ENCODE data around the gene KREMEN2.
A peak's percentile ranks its signal among the peaks of the same experiment; 100 is the strongest.

KREMEN2 gene

GRCh38 chr16:2980227-2981176, 16.4 kb downstream of the KREMEN2 start, which contains the start of gene PKMYT1:
Gene PKMYT1, minus strand, starts transcription at chr16:2980446. Its CDS starts 789 bp downstream, at chr16:2979657.
- DNase-seq: peak; percentile 98
- ATAC-seq: peak; percentile 85

- no peak for DNase-seq
Observed at GRCh38 chr16:2981177-2981898, 17.3 kb downstream of the KREMEN2 start.

DNA sequence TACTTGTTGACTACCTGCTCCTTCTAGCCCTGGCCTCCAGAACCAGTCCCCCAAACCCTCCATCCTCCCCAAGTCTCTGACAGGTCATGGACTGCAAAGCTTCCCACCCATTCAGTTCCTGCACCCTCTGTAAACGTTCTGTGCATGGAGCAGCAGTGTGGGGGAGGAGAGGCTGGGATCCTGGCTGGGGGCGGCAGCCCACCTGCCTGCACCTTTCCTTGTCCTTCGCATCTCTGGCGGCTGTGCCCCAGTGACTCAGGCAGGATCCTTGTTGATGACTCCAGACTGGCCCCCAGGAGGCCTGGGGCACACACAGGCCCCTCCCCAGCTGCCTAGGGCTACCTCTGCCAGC, 17.8 kb downstream of the KREMEN2 start:
- no peak for ATAC-seq
- no peak for DNase-seq

More at GRCh38 chr16:2981177-2981898, 17.3 kb downstream of the KREMEN2 start:
- ATAC-seq: no peak

GRCh38 chr16:2982402-2982801, 18.3 kb downstream of the KREMEN2 start:
- ATAC-seq (no peak), DNase-seq (no peak)

- peak; percentile 84 for DNase-seq
- peak; percentile 60 for ATAC-seq
Observed at GRCh38 chr16:2983706-2984136, 19.6 kb downstream of the KREMEN2 start.

DNA sequence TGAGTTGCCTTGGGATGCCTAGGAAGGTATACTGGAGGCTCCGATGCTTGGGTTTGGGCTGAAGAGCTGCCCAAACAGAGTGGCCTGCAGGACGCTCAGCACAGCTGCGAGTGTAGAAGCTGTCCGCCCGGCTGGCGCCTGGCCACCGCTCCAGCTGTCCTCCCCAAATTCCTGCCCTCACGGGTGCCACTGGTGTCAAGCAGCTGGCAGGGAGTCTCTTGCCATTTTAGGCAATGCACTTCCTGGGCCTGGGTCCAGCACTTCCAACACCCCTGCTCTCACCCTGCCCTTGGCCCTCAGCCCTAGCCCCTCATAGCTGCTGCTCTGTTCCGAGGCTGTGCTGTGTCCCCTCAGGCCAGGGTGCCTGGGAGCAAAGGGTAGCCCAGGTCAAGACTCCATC, 21.4 kb downstream of the KREMEN2 start:
- ATAC-seq: no peak
- no peak for DNase-seq

DNA sequence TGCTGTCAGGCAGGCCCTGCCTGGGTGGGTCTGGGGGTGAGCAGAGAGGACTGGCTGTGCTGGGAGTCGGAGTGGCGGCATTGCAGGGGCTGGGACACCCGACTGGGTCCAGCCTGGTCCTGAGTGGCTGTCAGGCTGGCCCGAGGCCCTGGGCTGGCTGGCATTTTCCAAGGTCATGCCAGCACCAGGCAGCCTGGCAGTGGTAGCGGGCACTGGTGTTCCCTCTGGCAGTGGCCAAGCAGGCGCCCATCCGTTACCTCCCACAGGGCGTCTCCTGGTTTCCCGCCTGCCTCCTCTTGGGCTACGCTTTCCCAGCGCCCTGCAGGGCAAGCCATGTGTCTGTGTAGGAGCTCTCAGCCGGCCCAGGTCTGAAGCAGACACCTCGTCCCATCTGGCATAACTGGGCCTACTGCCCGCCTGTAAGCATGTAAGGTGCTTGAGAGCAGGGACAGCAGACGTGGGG, 21.8 kb downstream of the KREMEN2 start:
- no peak for DNase-seq
- no peak for ATAC-seq

DNA sequence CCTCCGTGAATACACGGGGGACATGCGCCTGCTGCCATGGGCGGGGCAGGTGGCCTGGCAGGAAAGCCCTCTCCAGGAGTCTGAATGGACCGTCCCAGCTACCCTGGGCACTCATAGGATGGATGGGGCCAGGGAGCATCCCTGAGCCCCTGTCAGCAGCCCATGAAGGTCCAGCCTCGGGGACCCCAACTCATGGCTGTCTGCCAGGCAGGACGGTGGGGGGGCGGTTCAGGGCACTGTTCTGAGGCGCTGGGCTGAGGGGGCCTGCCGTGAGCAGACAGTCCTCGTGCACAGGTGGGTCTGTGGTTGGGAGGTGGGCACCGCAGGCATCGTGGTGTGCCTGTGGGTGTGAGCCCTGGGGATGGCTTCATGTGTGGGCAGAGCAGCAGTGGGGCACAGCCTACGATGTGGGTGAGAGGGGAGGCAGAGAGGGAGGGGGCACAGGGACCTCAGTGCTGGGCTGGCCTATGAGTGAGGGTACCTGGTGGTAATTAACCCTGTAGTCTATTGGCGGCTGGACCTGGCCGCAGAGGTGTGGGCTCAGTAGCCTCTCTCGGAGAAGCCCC, 22.6 kb downstream of the KREMEN2 start:
- DNase-seq (no peak), ATAC-seq (no peak)

DNA sequence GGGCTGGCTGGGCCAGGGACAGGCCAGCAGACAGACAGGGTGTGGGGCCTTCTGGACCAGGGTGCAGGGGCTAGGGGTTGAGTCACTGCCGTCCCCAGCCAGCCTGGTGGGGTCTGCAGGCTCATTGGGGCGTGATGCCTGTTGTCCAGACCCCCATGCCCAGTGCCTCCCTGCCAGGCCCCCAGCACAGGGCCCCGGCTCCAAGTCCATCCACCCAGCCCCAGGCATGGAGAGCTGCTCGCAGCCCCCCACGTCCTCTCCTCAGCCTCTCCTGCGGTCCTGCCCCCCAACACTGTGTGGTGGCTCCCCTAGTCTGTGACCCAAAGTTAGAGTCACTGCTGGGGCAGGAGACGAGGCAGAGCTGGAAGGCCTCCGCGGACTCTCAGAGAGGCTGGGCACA, 23.2 kb downstream of the KREMEN2 start:
- ATAC-seq (no peak), DNase-seq (no peak)

DNA sequence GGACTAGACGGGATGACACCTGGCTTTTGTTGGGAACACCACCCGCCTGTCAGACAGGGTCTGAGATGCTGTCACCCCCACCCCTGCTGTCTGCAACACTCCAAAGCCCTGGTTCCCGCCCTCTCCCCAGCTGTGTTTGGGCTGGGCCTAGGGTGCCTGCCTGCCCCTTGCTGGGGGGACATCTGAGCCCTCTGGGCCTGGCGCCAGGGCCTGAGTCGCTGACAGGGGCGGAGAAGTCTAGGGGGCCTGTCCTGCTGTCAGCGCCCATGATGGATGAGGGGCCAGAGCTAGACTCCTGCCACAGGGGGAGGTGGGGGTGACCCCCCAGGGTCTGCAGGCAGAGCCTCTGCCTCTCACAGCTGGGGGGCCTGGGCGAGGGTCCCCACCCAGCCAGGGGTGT, 23.8 kb downstream of the KREMEN2 start:
- no peak for DNase-seq
- no peak for ATAC-seq

GRCh38 chr16:2988590-2989099, 24.6 kb downstream of the KREMEN2 start:
- DNase-seq (no peak), ATAC-seq (no peak)

GRCh38 chr16:2990891-2991290, 26.8 kb downstream of the KREMEN2 start:
- DNase-seq (no peak), ATAC-seq (no peak)

GRCh38 chr16:2991566-2992261, 27.6 kb downstream of the KREMEN2 start:
- no peak for ATAC-seq
- DNase-seq: no peak

DNA sequence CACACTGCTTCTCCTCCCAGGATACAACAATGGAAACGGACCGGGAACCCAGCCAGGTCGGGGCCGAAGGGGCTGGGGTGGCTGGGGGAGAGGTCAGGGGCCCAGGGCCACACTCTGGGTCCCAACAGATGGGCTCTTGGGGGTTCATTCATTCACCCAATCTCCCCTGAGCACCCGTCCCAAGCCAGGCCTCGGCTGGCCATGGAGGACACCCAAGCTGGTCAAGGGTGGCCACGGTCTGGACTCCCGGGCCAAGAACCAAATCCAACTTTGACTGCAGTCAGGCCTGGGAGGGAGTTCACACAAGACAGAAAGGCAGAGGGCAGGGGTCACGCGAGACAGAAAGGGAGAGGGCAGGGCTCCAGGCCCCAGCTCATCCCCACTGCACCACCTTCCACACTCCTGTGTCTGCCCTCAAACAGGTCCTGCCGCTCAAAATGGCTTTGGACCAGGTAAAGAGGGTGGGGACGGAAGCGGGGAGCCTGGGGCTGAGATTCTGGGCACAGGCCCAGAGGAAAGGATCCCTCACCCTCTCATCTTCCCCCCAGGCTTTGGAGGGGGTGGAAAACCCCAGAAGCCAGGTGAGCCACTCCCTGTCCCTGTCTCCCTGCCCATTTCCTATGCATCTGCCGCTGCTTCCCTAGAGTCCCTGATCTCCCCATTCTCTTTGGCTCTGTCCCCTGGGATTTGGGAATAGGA, 28.5 kb downstream of the KREMEN2 start:
- ATAC-seq (no peak), DNase-seq (no peak)

- no peak for ATAC-seq
- DNase-seq: no peak
Observed at GRCh38 chr16:2996298-2996697, 32.2 kb downstream of the KREMEN2 start.

GRCh38 chr16:2999929-3000328, 35.9 kb downstream of the KREMEN2 start:
- ATAC-seq (no peak), DNase-seq (no peak)

DNA sequence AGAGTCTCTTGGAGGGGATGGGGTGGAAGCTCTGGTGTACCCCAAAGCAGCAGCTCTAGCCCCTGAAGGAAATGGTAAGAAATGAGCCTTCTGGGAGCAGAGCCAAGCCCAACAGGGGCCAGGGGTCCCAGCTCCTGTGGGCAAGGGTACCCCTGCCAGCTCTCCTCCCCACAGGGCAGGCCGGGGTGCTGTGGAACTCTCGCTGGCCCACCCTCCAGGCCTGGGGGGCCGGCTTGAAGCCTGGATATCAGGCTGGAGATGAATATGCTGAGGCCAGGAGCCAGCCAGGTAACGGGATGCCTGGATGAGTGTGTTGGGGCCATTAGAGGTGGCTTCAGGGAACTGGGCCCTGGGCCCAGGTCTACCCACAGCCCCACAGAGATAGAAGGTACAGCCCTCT, 36.5 kb downstream of the KREMEN2 start:
- ATAC-seq (no peak), DNase-seq (no peak)

GRCh38 chr16:3001316-3001715, 37.2 kb downstream of the KREMEN2 start:
- ATAC-seq: no peak
- no peak for DNase-seq

DNA sequence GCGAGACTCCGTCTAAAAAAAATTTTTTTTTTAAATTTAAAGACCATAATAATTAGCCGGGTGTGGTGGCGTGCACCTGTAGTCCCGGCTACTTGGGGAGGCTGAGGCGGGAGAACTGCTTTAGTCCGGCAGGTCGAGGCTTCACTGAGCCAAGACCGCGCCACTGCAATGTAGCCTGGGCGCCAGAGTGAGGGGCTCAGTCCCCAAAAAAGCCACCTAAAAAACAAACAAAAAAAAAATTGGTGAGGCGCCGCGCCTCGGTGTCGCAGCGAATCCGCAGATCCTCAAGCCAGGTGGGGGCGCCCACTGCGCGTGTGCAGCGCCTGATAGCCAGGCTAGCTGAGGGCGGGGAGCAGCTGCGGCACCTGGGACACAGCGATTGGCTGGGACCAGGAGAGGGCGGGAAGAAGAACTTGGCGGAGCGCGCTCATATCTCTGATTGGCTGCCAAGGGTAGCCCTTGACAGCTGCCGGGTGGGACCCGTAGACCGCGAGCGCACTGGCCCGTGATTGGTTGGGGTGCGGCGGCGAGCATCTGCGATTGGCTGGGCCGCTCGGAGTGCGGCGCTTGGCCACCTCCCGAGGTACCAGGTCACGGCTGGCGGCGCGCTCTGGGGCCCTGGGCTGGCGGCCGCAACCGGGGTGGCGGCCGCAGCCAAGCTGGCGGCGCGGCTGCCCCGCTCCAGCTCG, 39.7 kb downstream of the KREMEN2 start:
- peak; percentile 99 for ATAC-seq

GRCh38 chr16:3004319-3004718, 40.2 kb downstream of the KREMEN2 start:
- ATAC-seq: no peak

More for the DNA sequence above, 39.7 kb downstream of the KREMEN2 start:
- peak; percentile 95 for DNase-seq

More at GRCh38 chr16:3004319-3004718, 40.2 kb downstream of the KREMEN2 start:
- DNase-seq: peak; percentile 31

Measured in stimulated activated naive CD8-positive, alpha-beta T cell treated with anti-CD3 and anti-CD28 coated beads, Interleukin-15, Interleukin-2, amounts not matched to agents 100 U/mL and 50 U/mL, for 24 hours (primary cell).